Thyroid gland (tissue), 4 donors: ENCODE data around the gene MARK1. TPM values are rescaled to one million over a fixed set of nuclear protein-coding genes. Genes with fewer than 3 reads are reported as not detected.

ENCODE experiments used
- DNase-seq, 2 donors: peaks; one replicate each; pipeline ENCODE4 v3.0.0-alpha.2; 2019
- H3K27ac ChIP-seq, 3 donors: fragments of 200-600 bp; sonication (generic); 1 replicate in 2 of 3; 2 replicates in 1 of 3; pipeline ENCODE4 v1.5.1; 2016 to 2019; ENCODE audit warnings: mild to moderate bottlenecking in 1 of 3, moderate library complexity in 1 of 3
- H3K27me3 ChIP-seq: fragments of 200-600 bp; sonication (generic); one replicate; pipeline ENCODE4 v1.5.1; 2019
- H3K36me3 ChIP-seq, 2 donors: fragments of 200-600 bp; sonication (generic); one replicate each; pipeline ENCODE4 v1.5.1; 2016 to 2019
- H3K4me1 ChIP-seq, 2 donors: fragments of 200-600 bp; sonication (generic); one replicate each; pipeline ENCODE4 v1.5.1; 2017 to 2019
- H3K4me3 ChIP-seq, 3 donors: fragments of 200-600 bp; sonication (generic); replicated peaks in 1 of 3; 1 replicate in 2 of 3; 2 replicates in 1 of 3; pipeline ENCODE4 v1.5.1; 2016; ENCODE audit warnings: mild to moderate bottlenecking in 1 of 3
- H3K9me3 ChIP-seq: fragments of 200-600 bp; sonication (generic); one replicate; pipeline ENCODE4 v1.5.1; 2017
- POLR2A ChIP-seq, 2 donors: fragments of 450-650 bp; IDR thresholded peaks; one replicate each; pipeline ENCODE4 v1.6.1; 2017; ENCODE audit warnings: antibody characterized with exemption in 2 of 2, mild to moderate bottlenecking in 2 of 2, moderate library complexity in 1 of 2
- WGBS, 2 donors: methylation state at CpG; one replicate each; pipeline ENCODE4 v1.1.5; 2017; 5-methylcytosine and 5-hydroxymethylcytosine counted together
- intact Hi-C: fragments of 100-400 bp; cut with DNase I; formaldehyde crosslinking; loops from one replicate; pipeline ENCODE4 v1.15.1; 2023
- total RNA-seq, 4 donors: library from RNA; depleted of rRNA; stranded (reverse); fragments of >200 nt; gene quantifications; one replicate each; pipeline ENCODE4 v1.2.3, GENCODE V29; 2016
- TF ChIP-seq, protein P1 (sequence below), 6 experiments: fragments of 200-600 bp in 3 of 6; fragments of 450-650 bp in 3 of 6; sonication (generic) in 3 of 6; IDR thresholded peaks; one replicate each; pipeline ENCODE4 v1.5.1; 2016 to 2019; ENCODE audit warnings: antibody characterized with exemption in 6 of 6, mild to moderate bottlenecking in 2 of 6, inconsistent platforms in 1 of 6, moderate library complexity in 1 of 6

MARK1 gene
- total RNA-seq, 4 donors from 2014 or later = 10.9 to 21.2 (median 14.4) TPM

DNA sequence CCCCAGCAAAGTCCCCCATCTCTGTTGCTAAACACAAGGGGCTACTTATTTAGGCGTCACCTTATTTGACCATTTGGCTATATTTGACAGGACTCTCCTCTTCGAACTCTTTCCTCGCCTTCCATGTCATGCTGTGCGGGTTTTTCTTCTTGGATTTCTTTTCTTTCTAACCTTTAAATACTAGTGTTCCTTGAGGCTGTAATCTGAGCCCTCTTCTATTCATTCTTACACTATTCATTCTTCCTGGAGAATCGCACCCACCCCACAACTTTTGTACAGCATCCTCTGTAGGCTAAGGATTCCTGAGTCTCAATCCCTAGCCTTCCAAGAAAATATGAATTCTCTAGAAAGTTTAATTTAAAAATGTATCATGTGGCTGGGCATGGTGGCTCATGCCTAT is 100.5 kb downstream of the MARK1 start:
- no peak overlapping the region for H3K27ac ChIP-seq

GRCh38 chr1:220631238-220631815 is 103.4 kb downstream of the MARK1 start:
- intact Hi-C loops = no loop called here
- no peak overlapping the region for H3K27ac ChIP-seq
- no peaks in the 10 kb centered on the region for H3K4me1 ChIP-seq
- no peaks in the 10 kb centered on the region for H3K36me3 ChIP-seq
- H3K4me3 ChIP-seq = no peak overlapping the region
- H3K9me3 ChIP-seq = no peaks in the 10 kb centered on the region
- TF ChIP-seq POLR2A (IDR thresholded peaks at IDR 0.05) = no peak
- TF ChIP-seq, protein P1, sequence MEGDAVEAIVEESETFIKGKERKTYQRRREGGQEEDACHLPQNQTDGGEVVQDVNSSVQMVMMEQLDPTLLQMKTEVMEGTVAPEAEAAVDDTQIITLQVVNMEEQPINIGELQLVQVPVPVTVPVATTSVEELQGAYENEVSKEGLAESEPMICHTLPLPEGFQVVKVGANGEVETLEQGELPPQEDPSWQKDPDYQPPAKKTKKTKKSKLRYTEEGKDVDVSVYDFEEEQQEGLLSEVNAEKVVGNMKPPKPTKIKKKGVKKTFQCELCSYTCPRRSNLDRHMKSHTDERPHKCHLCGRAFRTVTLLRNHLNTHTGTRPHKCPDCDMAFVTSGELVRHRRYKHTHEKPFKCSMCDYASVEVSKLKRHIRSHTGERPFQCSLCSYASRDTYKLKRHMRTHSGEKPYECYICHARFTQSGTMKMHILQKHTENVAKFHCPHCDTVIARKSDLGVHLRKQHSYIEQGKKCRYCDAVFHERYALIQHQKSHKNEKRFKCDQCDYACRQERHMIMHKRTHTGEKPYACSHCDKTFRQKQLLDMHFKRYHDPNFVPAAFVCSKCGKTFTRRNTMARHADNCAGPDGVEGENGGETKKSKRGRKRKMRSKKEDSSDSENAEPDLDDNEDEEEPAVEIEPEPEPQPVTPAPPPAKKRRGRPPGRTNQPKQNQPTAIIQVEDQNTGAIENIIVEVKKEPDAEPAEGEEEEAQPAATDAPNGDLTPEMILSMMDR (IDR thresholded peaks at IDR 0.05) = no peak
- H3K27me3 ChIP-seq = no peaks in the 10 kb centered on the region
- DNase-seq = no peak
- 90 to 92% methylated on average over 4 of the region's 4 CpGs for WGBS, 2 donors

More for the DNA sequence above, 100.5 kb downstream of the MARK1 start:
- Histone ChIP-seq H3K27me3 (no peaks in the 10 kb centered on the region), H3K9me3 (no peaks in the 10 kb centered on the region), H3K36me3 (no peaks in the 10 kb centered on the region), H3K4me3 (no peak overlapping the region), H3K4me1 (no peaks in the 10 kb centered on the region)
- intact Hi-C loops = no loop called here
- TF ChIP-seq, protein P1 (IDR thresholded peaks at IDR 0.05) = no peak
- 94 to 98% methylated on average over 5 of the region's 5 CpGs for WGBS, 2 donors
- no peak for DNase-seq

GRCh38 chr1:220637759-220638158 is 109.8 kb downstream of the MARK1 start:
- Histone ChIP-seq H3K27me3 (no peaks in the 10 kb centered on the region), H3K4me1 (no peaks in the 10 kb centered on the region), H3K36me3 (no peaks in the 10 kb centered on the region), H3K4me3 (no peak overlapping the region), H3K27ac (no peak overlapping the region), H3K9me3 (no peaks in the 10 kb centered on the region)
- DNase-seq = no peak
- intact Hi-C loops = no loop called here
- TF ChIP-seq, protein P1 (IDR thresholded peaks at IDR 0.05) = no peak
- TF ChIP-seq POLR2A (IDR thresholded peaks at IDR 0.05) = no peak
- WGBS, 2 donors = 95 to 100% methylated on average over 1 of the region's 1 CpG

DNA sequence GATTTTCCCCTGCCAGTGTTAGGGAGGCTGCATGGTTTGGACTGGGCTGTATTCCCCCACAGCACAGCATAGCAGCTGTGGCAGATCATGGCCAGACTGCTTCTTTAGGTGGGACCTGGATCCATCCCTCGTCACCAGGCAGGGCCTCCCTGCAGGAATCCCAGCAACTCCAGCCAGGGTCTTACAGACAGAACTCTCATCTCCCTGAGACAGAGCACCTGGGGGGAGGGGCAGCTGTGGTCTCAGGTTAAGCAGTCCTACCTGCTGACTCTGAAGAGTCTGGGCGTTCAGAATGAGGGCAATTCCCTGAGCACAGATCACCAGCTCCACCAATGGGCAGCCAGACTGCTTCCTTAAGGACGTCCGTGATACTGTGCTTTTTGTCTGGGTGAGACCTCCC is 114.3 kb downstream of the MARK1 start:
- H3K4me3 ChIP-seq = no peak overlapping the region
- no peaks in the 10 kb centered on the region for H3K36me3 ChIP-seq
- TF ChIP-seq POLR2A (IDR thresholded peaks at IDR 0.05) = no peak
- TF ChIP-seq, protein P1 (IDR thresholded peaks at IDR 0.05) = no peak
- no peak for DNase-seq
- 67 to 100% methylated on average over 1 to 4 of the region's 4 CpGs for WGBS, 2 donors
- H3K9me3 ChIP-seq = no peaks in the 10 kb centered on the region
- H3K27me3 ChIP-seq = no peaks in the 10 kb centered on the region
- intact Hi-C loops = no loop called here
- H3K27ac ChIP-seq = no peak overlapping the region
- H3K4me1 ChIP-seq = no peaks in the 10 kb centered on the region

GRCh38 chr1:220652995-220653394 is 125.1 kb downstream of the MARK1 start:
- no peak for DNase-seq
- TF ChIP-seq, protein P1 (IDR thresholded peaks at IDR 0.05) = no peak
- no peak for TF ChIP-seq POLR2A (IDR thresholded peaks at IDR 0.05)
- 96 to 98% methylated on average over 13 of the region's 13 CpGs for WGBS, 2 donors
- H3K27me3 ChIP-seq = no peaks in the 10 kb centered on the region
- H3K4me3 ChIP-seq = no peak overlapping the region
- H3K9me3 ChIP-seq = no peaks in the 10 kb centered on the region
- H3K36me3 ChIP-seq = peaks cover 0 to 10% of the 10 kb centered on the region in 2 donors
- intact Hi-C loops = no loop called here
- no peaks in the 10 kb centered on the region for H3K4me1 ChIP-seq
- no peak overlapping the region for H3K27ac ChIP-seq
